Fibroblast of lung (primary cell): ENCODE measurements around the gene UNC45A. TPM values are rescaled to one million over a fixed set of nuclear protein-coding genes. Genes with fewer than 3 reads are reported as not detected.

Experiments
- DNase-seq, 2 donors: peaks; one replicate each; pipeline versions ENCODE4 v3.0.0 to v3.0.0-alpha.2; 2010; ENCODE audit warnings: low read depth in 2 of 2
- H2AFZ ChIP-seq: 2 replicates; pipeline ENCODE4 v1.5.1; 2012; ENCODE audit warnings: low read length, control low read depth, inconsistent platforms
- H3K27ac ChIP-seq: 2 replicates; pipeline ENCODE4 v1.5.1; 2011; ENCODE audit warnings: low read length, control low read depth; ENCODE audit not compliant: insufficient read depth
- H3K27me3 ChIP-seq: 2 replicates; pipeline ENCODE4 v1.5.1; 2011; ENCODE audit warnings: mild to moderate bottlenecking, low read length; ENCODE audit not compliant: control insufficient read depth, insufficient read depth
- H3K36me3 ChIP-seq: 2 replicates; pipeline ENCODE4 v1.5.1; 2011; ENCODE audit warnings: low read length; ENCODE audit not compliant: control insufficient read depth, insufficient read depth
- H3K4me1 ChIP-seq: 2 replicates; pipeline ENCODE4 v1.5.1; 2011; ENCODE audit warnings: low read length; ENCODE audit not compliant: control insufficient read depth, insufficient read depth; ENCODE audit errors: extremely low read depth
- H3K4me2 ChIP-seq: 2 replicates; pipeline ENCODE4 v1.5.1; 2011; ENCODE audit warnings: low read length, control low read depth; ENCODE audit not compliant: insufficient read depth; ENCODE audit errors: extremely low read depth
- H3K4me3 ChIP-seq, 4 experiments: fragments of 200-600 bp in 1 of 4; sonication (generic) in 1 of 4; replicated peaks in 1 of 4; 2 replicates each; pipeline ENCODE4 v1.5.1; 2011 to 2016; ENCODE audit warnings: low read length in 4 of 4, low read depth in 3 of 4, mild to moderate bottlenecking in 3 of 4, control low read depth in 2 of 4, inconsistent platforms in 1 of 4, mixed read lengths in 1 of 4; ENCODE audit not compliant: insufficient read depth in 1 of 4; ENCODE audit errors: control extremely low read depth in 1 of 4
- H3K79me2 ChIP-seq: 2 replicates; pipeline ENCODE4 v1.5.1; 2012; ENCODE audit warnings: mild to moderate bottlenecking, low read length, inconsistent platforms; ENCODE audit not compliant: control insufficient read depth, insufficient read depth
- H3K9ac ChIP-seq: 2 replicates; pipeline ENCODE4 v1.5.1; 2011; ENCODE audit warnings: mild to moderate bottlenecking, low read length, control low read depth; ENCODE audit not compliant: insufficient read depth
- H3K9me3 ChIP-seq: 2 replicates; pipeline ENCODE4 v1.5.1; 2012; ENCODE audit warnings: low read depth, low read length; ENCODE audit not compliant: control insufficient read depth, insufficient read depth
- H4K20me1 ChIP-seq: 2 replicates; pipeline ENCODE4 v1.5.1; 2011; ENCODE audit warnings: low read length; ENCODE audit not compliant: control insufficient read depth, insufficient read depth; ENCODE audit errors: extremely low read depth
- CTCF ChIP-seq, 2 donors: IDR thresholded peaks in 1 of 2; conservative IDR thresholded peaks in 1 of 2; 1 replicate in 1 of 2; 2 replicates in 1 of 2; pipeline ENCODE4 v1.5.1; 2011 to 2012; ENCODE audit warnings: low read length in 2 of 2, control low read depth in 1 of 2, inconsistent platforms in 1 of 2, low read depth in 1 of 2, mild to moderate bottlenecking in 1 of 2
- EZH2 ChIP-seq: IDR thresholded peaks from 2 replicates; pipeline ENCODE4 v1.5.1; 2012; ENCODE audit warnings: low read length, control low read depth, mild to moderate bottlenecking; ENCODE audit errors: missing control alignments
- polyA plus RNA-seq, 2 donors: library from polyadenylated mRNA; depleted of rRNA in 1 of 2; stranded (reverse) in 1 of 2; unstranded in 1 of 2; fragments of >200 nt; gene quantifications; 2 replicates each; pipeline ENCODE4 v1.2.1, GENCODE V29; 2011 to 2012; ENCODE audit warnings: missing spikeins in 1 of 2
- total RNA-seq: library from RNA; depleted of rRNA; stranded (reverse); fragments of >200 nt; gene quantifications from 2 replicates; pipeline ENCODE4 v1.2.1, GENCODE V29; 2014

UNC45A gene
- total and polyA plus RNA-seq, 2 donors (not counting 1 experiment from before 2014, with no cell fraction given), result 41.7 to 104 TPM

DNA sequence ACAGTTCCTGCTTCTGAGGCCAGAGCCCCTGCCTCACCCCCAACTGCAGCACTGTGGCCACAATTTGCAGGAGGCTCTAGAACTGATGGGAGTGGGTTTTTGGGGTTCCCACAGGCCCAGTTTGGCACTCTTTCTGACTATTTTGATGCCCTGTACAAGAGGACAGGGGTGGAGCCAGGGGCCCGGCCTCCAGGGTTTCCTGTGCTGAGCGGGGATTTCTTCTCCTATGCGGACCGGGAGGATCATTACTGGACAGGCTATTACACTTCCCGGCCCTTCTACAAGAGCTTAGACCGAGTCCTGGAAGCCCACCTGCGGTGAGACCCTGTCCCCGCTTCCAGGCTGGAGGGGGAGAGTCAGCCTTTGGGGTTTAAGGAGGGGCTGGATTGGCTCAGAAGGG is 25.1 kb upstream of the UNC45A start:
- no peaks in the 10 kb centered on the region for H3K9me3 ChIP-seq
- no peak overlapping the region for H3K4me2 ChIP-seq
- H3K27ac ChIP-seq, result no peak overlapping the region
- H3K79me2 ChIP-seq, result no peaks in the 10 kb centered on the region
- no peak for DNase-seq
- H3K4me3 ChIP-seq, result no peak overlapping the region
- H3K36me3 ChIP-seq, result peaks cover 22% of the 10 kb centered on the region
- no peaks in the 10 kb centered on the region for H3K4me1 ChIP-seq
- no peak for TF ChIP-seq EZH2
- TF ChIP-seq CTCF (conservative IDR thresholded peaks at IDR 0.05 in 1 of 2, IDR thresholded peaks at IDR 0.05 in 1 of 2; ENCODE audit: low read depth in 1 of 2, low read length in 2 of 2), result no peak
- H2AFZ ChIP-seq, result no peak overlapping the region
- no peaks in the 10 kb centered on the region for H4K20me1 ChIP-seq
- no peaks in the 10 kb centered on the region for H3K27me3 ChIP-seq
- H3K9ac ChIP-seq, result no peak overlapping the region

DNA sequence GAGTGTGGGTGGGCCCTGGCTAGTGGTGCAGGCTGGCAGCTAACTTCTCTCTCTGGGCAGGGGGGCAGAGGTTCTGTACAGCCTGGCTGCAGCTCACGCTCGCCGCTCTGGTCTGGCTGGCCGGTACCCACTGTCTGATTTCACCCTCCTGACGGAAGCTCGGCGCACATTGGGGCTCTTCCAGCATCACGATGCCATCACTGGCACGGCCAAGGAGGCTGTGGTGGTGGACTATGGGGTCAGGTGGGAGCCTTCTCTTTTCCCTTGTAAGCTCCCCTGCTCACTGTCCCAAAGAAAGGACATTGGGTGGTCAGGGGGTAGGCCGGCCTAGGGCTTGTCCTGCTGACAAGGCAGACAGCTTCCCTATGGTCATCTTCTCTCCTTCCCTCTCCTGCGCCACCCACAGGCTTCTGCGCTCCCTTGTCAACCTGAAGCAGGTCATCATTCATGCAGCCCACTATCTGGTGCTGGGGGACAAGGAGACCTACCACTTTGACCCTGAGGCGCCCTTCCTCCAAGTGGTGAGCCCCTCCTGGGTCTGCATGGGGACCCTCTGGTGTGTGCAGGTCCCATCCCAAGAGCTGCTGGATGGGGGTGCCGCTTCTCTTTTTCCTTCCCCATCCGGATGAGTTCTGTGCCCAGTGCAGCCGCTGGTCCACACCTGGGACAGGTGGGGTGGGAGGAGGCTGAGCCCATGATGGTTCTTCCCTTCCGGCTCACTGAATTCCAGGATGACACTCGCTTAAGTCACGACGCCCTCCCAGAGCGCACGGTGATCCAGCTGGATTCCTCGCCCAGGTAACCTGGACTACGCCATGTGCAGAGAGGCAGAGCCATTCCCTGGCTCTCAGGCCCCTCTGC is 24.4 kb upstream of the UNC45A start:
- no peaks in the 10 kb centered on the region for H3K27me3 ChIP-seq
- H3K4me1 ChIP-seq, result no peaks in the 10 kb centered on the region
- no peak for DNase-seq
- H3K9ac ChIP-seq, result no peak overlapping the region
- H3K79me2 ChIP-seq, result no peaks in the 10 kb centered on the region
- no peaks in the 10 kb centered on the region for H4K20me1 ChIP-seq
- no peak overlapping the region for H3K27ac ChIP-seq
- no peaks in the 10 kb centered on the region for H3K9me3 ChIP-seq
- no peak overlapping the region for H3K4me3 ChIP-seq
- H3K4me2 ChIP-seq, result no peak overlapping the region
- TF ChIP-seq EZH2, result no peak
- no peak for TF ChIP-seq CTCF (conservative IDR thresholded peaks at IDR 0.05 in 1 of 2, IDR thresholded peaks at IDR 0.05 in 1 of 2; ENCODE audit: low read depth in 1 of 2, low read length in 2 of 2)
- H3K36me3 ChIP-seq, result peaks cover 20% of the 10 kb centered on the region
- no peak overlapping the region for H2AFZ ChIP-seq

GRCh38 chr15:90911302-90911623 is 23.8 kb upstream of the UNC45A start:
- Histone ChIP-seq H4K20me1 (no peaks in the 10 kb centered on the region), H3K36me3 (peaks cover 18% of the 10 kb centered on the region), H3K4me2 (no peak overlapping the region), H3K27ac (no peak overlapping the region), H3K27me3 (no peaks in the 10 kb centered on the region), H3K9ac (no peak overlapping the region), H3K9me3 (no peaks in the 10 kb centered on the region), H3K4me3 (no peak overlapping the region), H3K4me1 (no peaks in the 10 kb centered on the region), H3K79me2 (no peaks in the 10 kb centered on the region), H2AFZ (no peak overlapping the region)
- TF ChIP-seq CTCF (conservative IDR thresholded peaks at IDR 0.05 in 1 of 2, IDR thresholded peaks at IDR 0.05 in 1 of 2; ENCODE audit: low read depth in 1 of 2, low read length in 2 of 2) (no peak), EZH2 (no peak)
- DNase-seq, result no peak
